HCT116 (cell line): ENCODE data around the gene GNLY. TPM values are rescaled to one million over a fixed set of nuclear protein-coding genes. Genes with fewer than 3 reads are reported as not detected.

Source experiments
- ATAC-seq: fragments of 200-7000 bp; cut with Tn5 transposase; 2 replicates; pipeline ENCODE4 v1.9.1; 2020; ENCODE audit warnings: mild to moderate bottlenecking, moderate library complexity
- BruUV-seq: library from RNA; stranded (reverse); fragments of 400-500 nt; replicated peaks from 2 replicates; lab custom pipeline; 2021; lab: Mats Ljungman, UMichigan
- CTCF ChIA-PET: fragments of 300-600 bp; sonication (Branson Sonifier 250); formaldehyde crosslinking; loops from one replicate; lab custom pipeline; 2021; ENCODE audit warnings: antibody characterized with exemption; lab: Charles Lee
- POLR2A ChIA-PET: fragments of 300-600, 350-600 bp; sonication (Branson Sonifier 250); formaldehyde crosslinking; loops from one replicate; lab custom pipeline; 2021; ENCODE audit warnings: antibody characterized with exemption; lab: Charles Lee
- RAD21 ChIA-PET, 2 experiments: fragments of 300-600 bp; sonication (Branson Sonifier 250); formaldehyde crosslinking; loops; one replicate each; lab custom pipeline; 2023; ENCODE audit warnings: low total read pairs in 2 of 2; ENCODE audit not compliant: uncharacterized antibody in 2 of 2, unreplicated experiment in 2 of 2, low non-redundant PET in 1 of 2; lab: Charles Lee
- DNase-seq: peaks from one replicate; pipeline ENCODE4 v3.0.0-alpha.2; 2010; ENCODE audit warnings: low read depth, low spot score
- H2AFZ ChIP-seq: fragments of 200-600 bp; shearing (Covaris generic), sonication (generic); 2 replicates; pipeline ENCODE4 v1.6.1; 2017; ENCODE audit warnings: low read depth, mixed run types, mixed read lengths, antibody characterized with exemption, low read length; ENCODE audit not compliant: poor library complexity, severe bottlenecking
- H3K27ac ChIP-seq: 2 replicates; pipeline ENCODE4 v1.5.1; 2012; ENCODE audit warnings: low read depth, low read length
- H3K27me3 ChIP-seq: fragments of 200-600 bp; sonication (generic); 2 replicates; pipeline ENCODE4 v1.6.1; 2016; ENCODE audit warnings: mixed run types, low read length, mixed read lengths; ENCODE audit not compliant: insufficient read depth
- H3K36me3 ChIP-seq, 2 experiments: fragments of 200-500 bp in 1 of 2; fragments of 200-600 bp in 1 of 2; sonication (Bioruptor generic) in 1 of 2; sonication (generic) in 1 of 2; 2 replicates each; pipeline versions ENCODE4 v1.5.1 to v1.6.1; 2014 to 2016; ENCODE audit warnings: low read length in 2 of 2, inconsistent platforms in 1 of 2, mixed read lengths in 1 of 2, mixed run types in 1 of 2; ENCODE audit not compliant: insufficient read depth in 2 of 2, control insufficient read depth in 1 of 2
- H3K4me1 ChIP-seq, 2 experiments: fragments of 200-600 bp in 1 of 2; sonication (generic) in 1 of 2; 2 replicates each; pipeline versions ENCODE4 v1.5.1 to v1.6.1; 2012 to 2017; ENCODE audit warnings: low read length in 2 of 2, inconsistent platforms in 1 of 2, mild to moderate bottlenecking in 1 of 2, mixed read lengths in 1 of 2, mixed run types in 1 of 2, moderate library complexity in 1 of 2; ENCODE audit not compliant: insufficient read depth in 2 of 2, control insufficient read depth in 1 of 2
- H3K4me2 ChIP-seq: fragments of 200-600 bp; sonication (generic); 2 replicates; pipeline ENCODE4 v1.6.1; 2017; ENCODE audit warnings: mixed run types, low read length, mixed read lengths
- H3K4me3 ChIP-seq, 2 experiments: fragments of 200-600 bp in 1 of 2; sonication (generic) in 1 of 2; replicated peaks in 1 of 2; 2 replicates each; pipeline ENCODE4 v1.5.1; 2011 to 2016; ENCODE audit warnings: low read length in 2 of 2, control low read depth in 1 of 2, low read depth in 1 of 2, mild to moderate bottlenecking in 1 of 2, mixed read lengths in 1 of 2, mixed run types in 1 of 2
- H3K79me2 ChIP-seq: fragments of 200-600 bp; sonication (generic); 2 replicates; pipeline ENCODE4 v1.6.1; 2017; ENCODE audit warnings: mild to moderate bottlenecking, mixed run types, low read length, moderate library complexity, mixed read lengths; ENCODE audit not compliant: insufficient read depth
- H3K9ac ChIP-seq: fragments of 200-600 bp; sonication (generic); 2 replicates; pipeline ENCODE4 v1.6.1; 2016; ENCODE audit warnings: low read length, mixed read lengths
- H3K9me2 ChIP-seq: fragments of 200-600 bp; sonication (generic), shearing (Covaris generic); 2 replicates; pipeline ENCODE4 v1.6.1; 2017; ENCODE audit warnings: mixed run types, mild to moderate bottlenecking, moderate library complexity; ENCODE audit not compliant: insufficient read depth
- H3K9me3 ChIP-seq, 2 experiments: fragments of 200-500 bp in 1 of 2; fragments of 200-600 bp in 1 of 2; sonication (Bioruptor generic) in 1 of 2; sonication (generic) in 1 of 2; 2 replicates each; pipeline ENCODE4 v1.6.1; 2014 to 2017; ENCODE audit warnings: low read length in 2 of 2, mixed read lengths in 2 of 2, inconsistent platforms in 1 of 2, low read depth in 1 of 2, mild to moderate bottlenecking in 1 of 2, mixed run types in 1 of 2, moderate library complexity in 1 of 2; ENCODE audit not compliant: control insufficient read depth in 1 of 2, insufficient read depth in 1 of 2
- H4K20me1 ChIP-seq: fragments of 200-600 bp; sonication (generic), shearing (Covaris generic); 2 replicates; pipeline ENCODE4 v1.6.1; 2017; ENCODE audit warnings: mixed run types, mild to moderate bottlenecking, moderate library complexity; ENCODE audit not compliant: insufficient read depth
- CEBPB ChIP-seq: IDR thresholded peaks from 2 replicates; pipeline ENCODE4 v1.6.1; 2012; ENCODE audit warnings: low read depth
- EGR1 ChIP-seq: IDR thresholded peaks from 2 replicates; pipeline ENCODE4 v1.6.1; 2012; ENCODE audit warnings: low read depth
- EZH2phosphoT487 ChIP-seq: fragments of 200-600 bp; IDR thresholded peaks from 2 replicates; pipeline ENCODE4 v1.6.1; 2018; ENCODE audit warnings: antibody characterized with exemption, borderline replicate concordance
- FOSL1 ChIP-seq: IDR thresholded peaks from 2 replicates; pipeline ENCODE4 v1.6.1; 2012; ENCODE audit warnings: low read depth
- POLR2A ChIP-seq: IDR thresholded peaks from 2 replicates; pipeline ENCODE4 v1.7.0; 2011; ENCODE audit warnings: borderline replicate concordance; ENCODE audit not compliant: insufficient read depth, insufficient read length; ENCODE audit errors: extremely low read depth
- POLR2AphosphoS5 ChIP-seq: IDR thresholded peaks from 2 replicates; pipeline ENCODE4 v1.6.1; 2011; ENCODE audit warnings: mild to moderate bottlenecking, low read depth, low read length, moderate library complexity
- REST ChIP-seq: IDR thresholded peaks from 2 replicates; pipeline ENCODE4 v1.6.1; 2012; ENCODE audit warnings: low read depth
- SP1 ChIP-seq: IDR thresholded peaks from 2 replicates; pipeline ENCODE4 v1.6.1; 2012; ENCODE audit warnings: low read depth
- YY1 ChIP-seq: IDR thresholded peaks from 2 replicates; pipeline ENCODE4 v1.6.1; 2011; ENCODE audit warnings: low read length, low read depth, moderate library complexity, mild to moderate bottlenecking; ENCODE audit not compliant: insufficient replicate concordance; ENCODE audit errors: extremely low read depth
- ZFX ChIP-seq: fragments of 450-650 bp; IDR thresholded peaks from 2 replicates; pipeline ENCODE4 v1.6.1; 2017
- ZNF274 ChIP-seq: fragments of 200-500 bp; sonication (Bioruptor generic); IDR thresholded peaks from 2 replicates; pipeline ENCODE4 v1.6.1; 2014; ENCODE audit warnings: mild to moderate bottlenecking, low read depth, low read length, inconsistent platforms
- intact Hi-C: fragments of 100-400 bp; cut with micrococcal nuclease; formaldehyde crosslinking; loops from 2 replicates; pipeline ENCODE4 v1.10.0; 2022
- total RNA-seq: library from RNA; stranded (reverse); gene quantifications from one replicate; pipeline ENCODE4 v1.2.1, GENCODE V29; 2021; ENCODE audit not compliant: unreplicated experiment
- TF ChIP-seq, protein P1 (sequence below): IDR thresholded peaks from 2 replicates; pipeline ENCODE4 v1.6.1; 2011; ENCODE audit warnings: mild to moderate bottlenecking, low read length, moderate library complexity; ENCODE audit not compliant: insufficient replicate concordance; ENCODE audit errors: extremely low read depth
- TF ChIP-seq, protein P2 (sequence below): IDR thresholded peaks from 2 replicates; pipeline ENCODE4 v1.6.1; 2012

GNLY gene
- total RNA-seq, 1 experiment from 2014 or later, result 0.74 TPM

DNA sequence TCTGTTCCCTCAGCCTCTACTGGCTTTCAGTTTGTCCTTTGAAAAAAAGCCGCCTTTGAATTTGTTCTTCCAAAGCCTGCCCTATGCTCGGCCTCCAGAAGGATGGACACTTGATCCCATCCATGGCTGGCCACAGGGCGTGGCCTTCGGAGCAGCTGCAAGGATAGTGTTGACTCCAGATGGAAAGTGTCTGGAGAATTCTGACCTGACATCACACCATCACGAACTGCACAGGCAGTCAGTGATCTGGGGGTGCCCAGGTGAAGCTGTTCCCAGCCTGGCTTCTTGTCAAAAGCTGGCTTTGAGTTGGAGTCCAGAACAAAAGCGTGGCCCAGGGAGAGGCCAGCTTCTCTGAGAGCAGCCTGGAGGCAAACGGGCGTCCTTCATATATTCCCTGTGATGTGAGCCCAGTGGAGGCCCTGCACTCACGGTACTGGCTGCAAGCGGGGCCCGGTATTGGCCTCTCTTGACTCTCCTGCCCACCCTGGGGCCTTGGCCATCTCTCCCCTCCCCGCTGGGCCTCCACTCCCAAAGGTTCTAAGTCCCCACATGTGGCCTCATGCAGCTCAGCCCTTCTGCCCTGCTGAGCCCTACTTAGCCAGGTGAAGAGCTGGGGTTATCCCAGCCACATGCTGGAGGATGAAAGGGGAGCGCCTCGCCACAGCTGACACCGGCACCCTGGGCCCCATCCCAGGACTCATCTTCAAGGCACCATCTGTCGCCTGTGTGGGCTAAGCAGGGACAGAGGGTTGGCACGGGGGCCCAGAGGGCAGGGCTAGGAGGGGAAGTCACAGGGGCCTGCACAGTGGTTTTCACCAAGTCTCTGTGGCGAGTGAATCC, 39.2 kb downstream of the GNLY start:
- POLR2A ChIA-PET, result no interaction called here
- Histone ChIP-seq H3K4me1 (peaks cover 2 to 12% of the 10 kb centered on the region in 2 experiments; a peak in 2 of 4 replicates), H3K9ac (no peak overlapping the region), H3K4me2 (no peak overlapping the region), H3K36me3 (no peaks in the 10 kb centered on the region), H3K27me3 (no peaks in the 10 kb centered on the region), H4K20me1 (no peaks in the 10 kb centered on the region), H3K4me3 (no peak overlapping the region), H3K9me2 (no peaks in the 10 kb centered on the region), H2AFZ (no peak overlapping the region), H3K79me2 (no peaks in the 10 kb centered on the region), H3K27ac (no peak overlapping the region), H3K9me3 (no peaks in the 10 kb centered on the region)
- no TSS peak for BruUV-seq
- RAD21 ChIA-PET, result no interaction called here
- CTCF ChIA-PET, result no interaction called here
- DNase-seq (no peak), ATAC-seq (no peak)
- TF ChIP-seq, protein P1, sequence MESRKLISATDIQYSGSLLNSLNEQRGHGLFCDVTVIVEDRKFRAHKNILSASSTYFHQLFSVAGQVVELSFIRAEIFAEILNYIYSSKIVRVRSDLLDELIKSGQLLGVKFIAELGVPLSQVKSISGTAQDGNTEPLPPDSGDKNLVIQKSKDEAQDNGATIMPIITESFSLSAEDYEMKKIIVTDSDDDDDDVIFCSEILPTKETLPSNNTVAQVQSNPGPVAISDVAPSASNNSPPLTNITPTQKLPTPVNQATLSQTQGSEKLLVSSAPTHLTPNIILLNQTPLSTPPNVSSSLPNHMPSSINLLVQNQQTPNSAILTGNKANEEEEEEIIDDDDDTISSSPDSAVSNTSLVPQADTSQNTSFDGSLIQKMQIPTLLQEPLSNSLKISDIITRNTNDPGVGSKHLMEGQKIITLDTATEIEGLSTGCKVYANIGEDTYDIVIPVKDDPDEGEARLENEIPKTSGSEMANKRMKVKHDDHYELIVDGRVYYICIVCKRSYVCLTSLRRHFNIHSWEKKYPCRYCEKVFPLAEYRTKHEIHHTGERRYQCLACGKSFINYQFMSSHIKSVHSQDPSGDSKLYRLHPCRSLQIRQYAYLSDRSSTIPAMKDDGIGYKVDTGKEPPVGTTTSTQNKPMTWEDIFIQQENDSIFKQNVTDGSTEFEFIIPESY, result no peak
- intact Hi-C loops, result no loop called here

- Histone ChIP-seq H3K4me2 (no peak overlapping the region), H3K27me3 (no peaks in the 10 kb centered on the region), H2AFZ (no peak overlapping the region), H3K9me3 (no peaks in the 10 kb centered on the region), H3K9ac (no peak overlapping the region), H3K79me2 (no peaks in the 10 kb centered on the region), H3K27ac (no peak overlapping the region), H3K4me3 (no peak overlapping the region), H3K36me3 (no peaks in the 10 kb centered on the region), H4K20me1 (no peaks in the 10 kb centered on the region), H3K4me1 (peaks cover 0 to 7% of the 10 kb centered on the region in 2 experiments; a peak in 2 of 4 replicates), H3K9me2 (no peaks in the 10 kb centered on the region)
- TF ChIP-seq POLR2A, result no peak
- TF ChIP-seq EGR1, result no peak
- no peak for TF ChIP-seq POLR2AphosphoS5
- TF ChIP-seq YY1, result no peak
- no peak for TF ChIP-seq SP1
- TF ChIP-seq FOSL1, result no peak
- TF ChIP-seq, protein P2, sequence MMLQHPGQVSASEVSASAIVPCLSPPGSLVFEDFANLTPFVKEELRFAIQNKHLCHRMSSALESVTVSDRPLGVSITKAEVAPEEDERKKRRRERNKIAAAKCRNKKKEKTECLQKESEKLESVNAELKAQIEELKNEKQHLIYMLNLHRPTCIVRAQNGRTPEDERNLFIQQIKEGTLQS, result no peak
- no peak for TF ChIP-seq REST
- TF ChIP-seq EZH2phosphoT487, result no peak
- no peak for TF ChIP-seq ZNF274
- no peak for TF ChIP-seq ZFX
- no peak for TF ChIP-seq CEBPB
- intact Hi-C loops, result no loop called here
- no peak for ATAC-seq
- no TSS peak for BruUV-seq
- RAD21 ChIA-PET, result no interaction called here
- no peak for DNase-seq
- POLR2A ChIA-PET, result no interaction called here
- CTCF ChIA-PET, result no interaction called here
These were observed 39.9 kb downstream of the GNLY start for GRCh38 chr2:85734015-85734414.
